ENCODE results near the gene NCDN.
A peak's percentile ranks its signal among the peaks of the same experiment; 100 is the strongest.

The NCDN gene

GRCh38 chr1:35537806-35538205, 19.8 kb upstream of the NCDN start:
- peaks cover 54% of the 10 kb centered on the region for H3K4me1 Mint-ChIP-seq
- DNase-seq (ENCODE audit: low spot score in 2 of 2) = no peak
- no peak overlapping the region for H3K27ac Mint-ChIP-seq
- no peaks in the 10 kb centered on the region for H3K9me3 Mint-ChIP-seq
- H3K4me3 Mint-ChIP-seq = peak overlapping the region; percentile 63
- peaks cover 18% of the 10 kb centered on the region for H3K36me3 Mint-ChIP-seq
- no peak for ATAC-seq

GRCh38 chr1:35539073-35539823, 18.4 kb upstream of the NCDN start:
- peak overlapping the region; percentile 63 for H3K4me3 Mint-ChIP-seq
- DNase-seq (ENCODE audit: low spot score in 2 of 2) = no peak
- H3K27ac Mint-ChIP-seq = peak overlapping the region; percentile 86
- peaks cover 21% of the 10 kb centered on the region for H3K36me3 Mint-ChIP-seq
- ATAC-seq = peak; percentile 80
- H3K9me3 Mint-ChIP-seq = no peaks in the 10 kb centered on the region
- H3K4me1 Mint-ChIP-seq = peaks cover 64% of the 10 kb centered on the region

GRCh38 chr1:35539824-35540261, 17.8 kb upstream of the NCDN start:
- ATAC-seq (peak; percentile 77), DNase-seq (ENCODE audit: low spot score in 2 of 2) (no peak)
- Mint-ChIP-seq H3K36me3 (peaks cover 19% of the 10 kb centered on the region), H3K9me3 (no peaks in the 10 kb centered on the region), H3K27ac (peak overlapping the region; percentile 86), H3K4me3 (peak overlapping the region; percentile 63), H3K4me1 (peaks cover 67% of the 10 kb centered on the region)

- ATAC-seq (peak; percentile 86), DNase-seq (ENCODE audit: low spot score in 2 of 2) (no peak)
- Mint-ChIP-seq H3K4me1 (peaks cover 50% of the 10 kb centered on the region), H3K27ac (peak overlapping the region; percentile 5), H3K36me3 (peaks cover 27% of the 10 kb centered on the region), H3K4me3 (no peak overlapping the region), H3K9me3 (no peaks in the 10 kb centered on the region)
Observed at GRCh38 chr1:35544976-35545375, 12.6 kb upstream of the NCDN start.

- DNase-seq (ENCODE audit: low spot score in 2 of 2) = no peak
- Mint-ChIP-seq H3K27ac (no peak overlapping the region), H3K4me1 (peaks cover 39% of the 10 kb centered on the region)
Observed at GRCh38 chr1:35546614-35547013, 11.0 kb upstream of the NCDN start.

GRCh38 chr1:35553851-35554250, 3.7 kb upstream of the NCDN start:
- peaks cover 39% of the 10 kb centered on the region for H3K4me1 Mint-ChIP-seq

More at GRCh38 chr1:35546614-35547013, 11.0 kb upstream of the NCDN start:
- no peak overlapping the region for H3K4me3 Mint-ChIP-seq
- ATAC-seq = no peak
- H3K36me3 Mint-ChIP-seq = peaks cover 43% of the 10 kb centered on the region
- no peaks in the 10 kb centered on the region for H3K9me3 Mint-ChIP-seq

GRCh38 chr1:35554266-35555211, 3.1 kb upstream of the NCDN start:
- Mint-ChIP-seq H3K4me1 (peaks cover 46% of the 10 kb centered on the region), H3K36me3 (peaks cover 69% of the 10 kb centered on the region)
- ATAC-seq = no peak

More at GRCh38 chr1:35553851-35554250, 3.7 kb upstream of the NCDN start:
- Mint-ChIP-seq H3K9me3 (no peaks in the 10 kb centered on the region), H3K4me3 (no peak overlapping the region), H3K27ac (no peak overlapping the region), H3K36me3 (peaks cover 75% of the 10 kb centered on the region)
- DNase-seq (ENCODE audit: low spot score in 2 of 2) = no peak
- no peak for ATAC-seq

GRCh38 chr1:35555212-35555584, 2.4 kb upstream of the NCDN start:
- no peak for ATAC-seq
- peak overlapping the region; percentile 54 for H3K27ac Mint-ChIP-seq
- no peaks in the 10 kb centered on the region for H3K9me3 Mint-ChIP-seq
- DNase-seq (ENCODE audit: low spot score in 2 of 2) = no peak
- peaks cover 63% of the 10 kb centered on the region for H3K36me3 Mint-ChIP-seq
- peaks cover 50% of the 10 kb centered on the region for H3K4me1 Mint-ChIP-seq
- peak overlapping the region; percentile 98 for H3K4me3 Mint-ChIP-seq

More at GRCh38 chr1:35554266-35555211, 3.1 kb upstream of the NCDN start:
- DNase-seq (ENCODE audit: low spot score in 2 of 2) = no peak
- H3K4me3 Mint-ChIP-seq = peak overlapping the region; percentile 98
- peak overlapping the region; percentile 54 for H3K27ac Mint-ChIP-seq
- no peaks in the 10 kb centered on the region for H3K9me3 Mint-ChIP-seq

GRCh38 chr1:35555601-35556477, 1.8 kb upstream of the NCDN start:
- Mint-ChIP-seq H3K4me3 (peak overlapping the region; percentile 98), H3K4me1 (peaks cover 53% of the 10 kb centered on the region), H3K36me3 (peaks cover 59% of the 10 kb centered on the region), H3K27ac (peak overlapping the region; percentile 99), H3K9me3 (no peaks in the 10 kb centered on the region)
- DNase-seq (ENCODE audit: low spot score in 2 of 2) (no peak), ATAC-seq (peak; percentile 57)

GRCh38 chr1:35556484-35557117, 998 bp upstream of the NCDN start:
- peaks cover 59% of the 10 kb centered on the region for H3K36me3 Mint-ChIP-seq
- no peak for DNase-seq (ENCODE audit: low spot score in 2 of 2)
- peak overlapping the region; percentile 99 for H3K27ac Mint-ChIP-seq
- peak; percentile 2 for ATAC-seq
- no peaks in the 10 kb centered on the region for H3K9me3 Mint-ChIP-seq
- H3K4me1 Mint-ChIP-seq = peaks cover 60% of the 10 kb centered on the region
- H3K4me3 Mint-ChIP-seq = peak overlapping the region; percentile 98

GRCh38 chr1:35557118-35557610, 435 bp upstream of the NCDN start, which contains the start of gene KIAA0319L:
KIAA0319L (minus strand) TSS chr1:35557403; CDS start chr1:35554491, 2,912 bp downstream.
- Mint-ChIP-seq H3K4me3 (peak within 1 kb of the TSS; percentile 98), H3K36me3 (peaks cover 59% of the 10 kb centered on the region), H3K27ac (peak within 1 kb of the TSS; percentile 99), H3K9me3 (no peaks in the 10 kb centered on the region), H3K4me1 (peaks cover 66% of the 10 kb centered on the region)
- DNase-seq (ENCODE audit: low spot score in 2 of 2) (peak; percentile 88 to 97), ATAC-seq (peak; percentile 82)

GRCh38 chr1:35558374-35559316, 1.0 kb downstream of the NCDN start:
- no peak for ATAC-seq
- H3K27ac Mint-ChIP-seq = peak overlapping the region; percentile 99
- peaks cover 68% of the 10 kb centered on the region for H3K4me1 Mint-ChIP-seq
- no peak for DNase-seq (ENCODE audit: low spot score in 2 of 2)
- no peaks in the 10 kb centered on the region for H3K9me3 Mint-ChIP-seq
- peak overlapping the region; percentile 98 for H3K4me3 Mint-ChIP-seq
- H3K36me3 Mint-ChIP-seq = peaks cover 59% of the 10 kb centered on the region

GRCh38 chr1:35559317-35559944, 1.8 kb downstream of the NCDN start:
- ATAC-seq (no peak), DNase-seq (ENCODE audit: low spot score in 2 of 2) (no peak)
- peak overlapping the region; percentile 98 for H3K4me3 Mint-ChIP-seq

More at GRCh38 chr1:35559317-35559944, 1.8 kb downstream of the NCDN start:
- peaks cover 59% of the 10 kb centered on the region for H3K36me3 Mint-ChIP-seq
- H3K4me1 Mint-ChIP-seq = peaks cover 75% of the 10 kb centered on the region
- no peaks in the 10 kb centered on the region for H3K9me3 Mint-ChIP-seq
- H3K27ac Mint-ChIP-seq = peak overlapping the region; percentile 99
